Upper lobe of right lung (tissue), 1 donor: Measurements from ENCODE around the gene STX18. TPM values are rescaled to one million over a fixed set of nuclear protein-coding genes. Genes with fewer than 3 reads are reported as not detected.

ENCODE experiments used
- ATAC-seq: fragments of 200-7000 bp; cut with Tn5 transposase; one replicate; pipeline ENCODE4 v1.9.1; 2020; ENCODE audit warnings: mild to moderate bottlenecking, moderate library complexity
- DNase-seq: peaks from one replicate; pipeline ENCODE4 v3.0.0-alpha.2; 2020
- H3K27ac ChIP-seq: fragments of 200-600 bp; one replicate; pipeline ENCODE4 v1.8.0; 2022
- H3K27me3 ChIP-seq: fragments of 200-600 bp; one replicate; pipeline ENCODE4 v1.8.0; 2022; ENCODE audit warnings: mild to moderate bottlenecking
- H3K36me3 ChIP-seq: fragments of 200-600 bp; one replicate; pipeline ENCODE4 v1.8.0; 2022
- H3K4me1 ChIP-seq: fragments of 200-600 bp; one replicate; pipeline ENCODE4 v1.8.0; 2022
- H3K4me3 ChIP-seq: fragments of 200-600 bp; one replicate; pipeline ENCODE4 v1.8.0; 2022; ENCODE audit warnings: mild to moderate bottlenecking
- H3K9me3 ChIP-seq: fragments of 200-600 bp; one replicate; pipeline ENCODE4 v1.8.0; 2022
- CTCF ChIP-seq: fragments of 200-600 bp; IDR thresholded peaks from one replicate; pipeline ENCODE4 v1.8.0; 2022; ENCODE audit warnings: antibody characterized with exemption
- intact Hi-C: fragments of 100-400 bp; cut with DNase I; formaldehyde crosslinking; loops from one replicate; pipeline ENCODE4 v1.11.0; 2022
- total RNA-seq: library from RNA; stranded (reverse); fragmentation: NEBNext Ultra II Directional; extraction: Animal tissue kit (Norgen Biotek cat#: 25700); gene quantifications from one replicate; pipeline ENCODE4 v1.2.1, GENCODE V29; 2021
- donor health status: DM: no; HTN: yes; CAD: no; lungs with severe emphysema.

The STX18 gene
- total RNA-seq, 1 donor from 2014 or later: 22.1 TPM

GRCh38 chr4:4534515-4535145, 7.2 kb downstream of the STX18 start:
- no peak for DNase-seq
- intact Hi-C loops: no loop called here
- no peaks in the 10 kb centered on the region for H3K27me3 ChIP-seq
- no peak for TF ChIP-seq CTCF
- ATAC-seq: no peak
- H3K4me3 ChIP-seq: no peak overlapping the region
- H3K36me3 ChIP-seq: no peaks in the 10 kb centered on the region
- peaks cover 7% of the 10 kb centered on the region for H3K4me1 ChIP-seq
- no peak overlapping the region for H3K27ac ChIP-seq
- no peaks in the 10 kb centered on the region for H3K9me3 ChIP-seq

GRCh38 chr4:4533461-4534169, 8.2 kb downstream of the STX18 start:
- H3K4me1 ChIP-seq: no peaks in the 10 kb centered on the region
- H3K27ac ChIP-seq: no peak overlapping the region
- H3K27me3 ChIP-seq: no peaks in the 10 kb centered on the region
- H3K36me3 ChIP-seq: no peaks in the 10 kb centered on the region
- no peak overlapping the region for H3K4me3 ChIP-seq
- DNase-seq (no peak), ATAC-seq (no peak)
- TF ChIP-seq CTCF: no peak
- no peaks in the 10 kb centered on the region for H3K9me3 ChIP-seq
- intact Hi-C loops: no loop called here

GRCh38 chr4:4532371-4533154, 9.3 kb downstream of the STX18 start:
- TF ChIP-seq CTCF: no peak
- Histone ChIP-seq H3K4me1 (no peaks in the 10 kb centered on the region), H3K36me3 (no peaks in the 10 kb centered on the region), H3K9me3 (no peaks in the 10 kb centered on the region), H3K27me3 (no peaks in the 10 kb centered on the region), H3K4me3 (no peak overlapping the region), H3K27ac (no peak overlapping the region)
- intact Hi-C loops: no loop called here
- DNase-seq (no peak), ATAC-seq (no peak)

- H3K36me3 ChIP-seq: no peaks in the 10 kb centered on the region
- H3K27me3 ChIP-seq: no peaks in the 10 kb centered on the region
- DNase-seq (no peak), ATAC-seq (no peak)
- H3K4me3 ChIP-seq: no peak overlapping the region
- no peaks in the 10 kb centered on the region for H3K4me1 ChIP-seq
- H3K9me3 ChIP-seq: no peaks in the 10 kb centered on the region
- no peak overlapping the region for H3K27ac ChIP-seq
- TF ChIP-seq CTCF: no peak
- intact Hi-C loops: no loop called here
Observed at GRCh38 chr4:4529392-4529791, 12.5 kb downstream of the STX18 start.

GRCh38 chr4:4526401-4526800, 15.4 kb downstream of the STX18 start:
- Histone ChIP-seq H3K4me3 (no peak overlapping the region), H3K27me3 (no peaks in the 10 kb centered on the region), H3K4me1 (no peaks in the 10 kb centered on the region), H3K36me3 (no peaks in the 10 kb centered on the region), H3K9me3 (no peaks in the 10 kb centered on the region), H3K27ac (no peak overlapping the region)
- ATAC-seq (no peak), DNase-seq (no peak)
- intact Hi-C loops: no loop called here
- no peak for TF ChIP-seq CTCF
